HG03060 (cell line): ENCODE data around the gene S100A5.
"Not testable (repeated sequence)": the region's sequence is repeated elsewhere in the genome, so short reads cannot be mapped to it uniquely, and the experiment has no call there.

Experiments
- ATAC-seq: cut with Tn5 transposase; IDR thresholded peaks from one replicate; pipeline ENCODE4 v1.9.1; 2021; ENCODE audit warnings: low read depth, moderate number of reproducible peaks; ENCODE audit not compliant: unreplicated experiment

S100A5 gene, protein sequence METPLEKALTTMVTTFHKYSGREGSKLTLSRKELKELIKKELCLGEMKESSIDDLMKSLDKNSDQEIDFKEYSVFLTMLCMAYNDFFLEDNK

DNA sequence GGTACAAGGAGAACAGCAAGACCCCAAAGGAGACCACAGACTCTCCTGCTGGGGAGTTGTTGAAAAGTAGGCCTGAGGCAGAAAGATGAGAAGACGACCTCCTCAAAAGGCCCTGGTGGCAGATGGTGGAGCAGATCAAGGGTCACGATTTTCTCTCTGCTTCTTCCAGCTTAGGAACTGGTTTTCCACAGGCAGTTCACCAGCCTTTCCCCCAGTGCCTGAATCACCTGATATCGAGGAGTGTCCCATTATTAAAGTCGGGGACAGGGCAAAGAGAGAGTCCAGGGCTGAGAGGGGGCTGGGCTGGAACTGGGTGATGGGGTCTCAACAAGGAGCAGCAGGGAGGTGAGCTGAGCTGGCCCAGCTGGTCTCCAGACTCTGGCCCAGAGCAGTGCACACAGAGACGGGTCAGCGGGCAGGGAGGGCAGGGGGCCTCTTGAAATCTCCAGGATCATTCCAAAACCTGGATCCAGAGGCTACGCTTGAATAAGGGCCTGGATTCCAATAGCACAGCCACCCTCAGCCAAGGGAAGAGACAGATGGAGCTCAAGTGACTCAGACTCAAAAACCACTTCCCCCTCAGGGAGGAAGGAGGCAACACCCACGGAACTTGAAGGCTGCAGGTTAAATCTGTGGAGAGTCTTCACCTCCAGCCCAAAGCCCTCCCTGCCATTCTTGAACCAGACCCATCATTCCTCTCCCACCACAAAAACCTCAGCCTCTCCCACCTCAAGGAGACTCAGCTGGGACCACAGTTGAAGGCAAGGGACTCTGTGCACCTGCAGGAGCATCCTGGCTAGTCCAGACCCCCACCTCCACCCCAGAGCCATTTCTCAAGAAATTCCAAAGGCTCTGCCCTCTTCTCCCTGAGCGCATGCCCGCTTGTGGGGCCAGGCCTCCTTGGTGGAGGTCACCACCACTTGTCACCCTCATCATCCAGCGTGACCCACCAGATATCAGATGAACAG, at the start of gene S100A5:
Gene S100A5 (minus strand): TSS at position 541 of the 968 bp plus-strand sequence. CDS start 743 bp downstream, outside the sequence.
- ATAC-seq = no peak

GRCh38 chr1:153588482-153588881, 47.7 kb upstream of the S100A5 start:
- ATAC-seq = no peak

DNA sequence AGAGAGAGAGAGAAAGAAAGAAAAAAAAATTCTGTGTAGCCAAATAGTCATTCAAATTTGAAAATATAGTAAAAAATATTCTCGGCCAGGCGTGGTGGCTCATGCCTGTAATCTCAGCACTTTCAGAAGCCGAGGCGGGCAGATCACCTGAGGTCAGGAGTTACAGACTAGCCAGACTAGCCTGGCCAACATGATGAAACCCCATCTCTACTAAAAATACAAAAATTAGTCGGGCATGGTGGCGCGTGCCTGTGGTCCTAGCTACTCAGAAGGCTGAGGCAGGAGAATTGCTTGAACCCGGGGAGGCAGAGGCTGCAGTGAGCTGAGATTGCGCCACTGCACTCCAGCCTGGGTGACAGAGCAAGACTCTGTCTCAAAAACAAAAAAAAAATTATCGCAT, 47.3 kb upstream of the S100A5 start:
- ATAC-seq = not testable (repeated sequence)

- no peak for ATAC-seq
Measured at GRCh38 chr1:153587314-153587713, 46.6 kb upstream of the S100A5 start.

GRCh38 chr1:153586347-153586746, 45.6 kb upstream of the S100A5 start:
- ATAC-seq = no peak

DNA sequence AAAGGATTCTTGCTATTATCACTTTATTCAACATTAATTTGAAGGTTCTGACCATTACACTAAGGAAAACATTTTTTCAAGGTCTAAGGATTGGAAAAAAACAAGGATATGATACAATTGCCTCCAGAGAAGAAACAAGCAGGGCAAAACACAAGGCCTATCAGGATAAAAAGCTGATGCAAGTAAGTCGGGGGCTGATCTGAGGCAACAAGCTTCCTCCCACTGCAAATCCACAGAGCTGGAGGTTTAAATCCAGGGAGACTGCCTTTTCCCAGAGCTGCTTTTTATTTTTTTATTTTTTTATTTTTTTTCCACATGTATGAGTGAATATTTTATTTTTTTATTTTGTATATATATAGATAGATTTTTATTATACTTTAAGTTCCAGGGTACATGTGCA, 44.3 kb upstream of the S100A5 start:
- no peak for ATAC-seq

- no peak for ATAC-seq
Measured at GRCh38 chr1:153583976-153584375, 43.2 kb upstream of the S100A5 start.

GRCh38 chr1:153583514-153583913, 42.8 kb upstream of the S100A5 start:
- not testable (repeated sequence) for ATAC-seq

DNA sequence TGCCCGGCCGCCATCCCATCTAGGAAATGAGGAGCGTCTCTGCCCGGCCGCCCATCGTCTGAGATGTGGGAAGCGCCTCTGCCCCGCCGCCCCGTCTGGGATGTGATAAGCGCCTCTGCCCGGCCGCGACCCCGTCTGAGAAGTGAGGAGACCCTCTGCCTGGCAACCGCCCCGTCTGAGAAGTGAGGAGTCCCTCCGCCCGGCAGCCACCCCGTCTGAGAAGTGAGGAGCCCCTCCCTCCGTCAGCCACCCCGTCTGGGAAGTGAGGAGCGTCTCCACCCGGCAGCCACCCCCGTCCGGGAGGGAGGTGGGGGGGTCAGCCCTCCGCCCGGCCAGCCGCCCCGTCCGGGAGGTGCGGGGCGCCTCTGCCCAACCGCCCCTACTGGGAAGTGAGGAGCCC, 42.1 kb upstream of the S100A5 start:
- not testable (repeated sequence) for ATAC-seq

DNA sequence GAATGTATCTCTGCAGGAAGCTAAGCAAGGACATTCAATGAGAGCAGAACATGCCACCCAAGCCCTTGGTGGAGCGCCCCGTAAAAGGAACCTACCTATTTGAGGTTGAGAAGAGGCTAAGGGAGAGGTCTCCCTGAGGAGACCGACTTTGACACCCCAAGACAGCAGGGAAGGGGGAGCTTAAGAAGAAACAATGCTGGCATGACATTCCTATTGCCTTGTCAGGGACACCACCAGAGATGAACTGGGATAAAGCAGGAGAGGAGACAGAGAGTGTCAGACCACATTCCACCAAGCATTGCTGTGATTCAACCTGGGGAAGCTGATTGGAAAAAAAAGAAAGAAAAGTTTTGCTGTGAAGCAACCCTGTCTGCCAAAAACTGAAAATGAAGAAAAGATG, 38.2 kb upstream of the S100A5 start:
- ATAC-seq = no peak

DNA sequence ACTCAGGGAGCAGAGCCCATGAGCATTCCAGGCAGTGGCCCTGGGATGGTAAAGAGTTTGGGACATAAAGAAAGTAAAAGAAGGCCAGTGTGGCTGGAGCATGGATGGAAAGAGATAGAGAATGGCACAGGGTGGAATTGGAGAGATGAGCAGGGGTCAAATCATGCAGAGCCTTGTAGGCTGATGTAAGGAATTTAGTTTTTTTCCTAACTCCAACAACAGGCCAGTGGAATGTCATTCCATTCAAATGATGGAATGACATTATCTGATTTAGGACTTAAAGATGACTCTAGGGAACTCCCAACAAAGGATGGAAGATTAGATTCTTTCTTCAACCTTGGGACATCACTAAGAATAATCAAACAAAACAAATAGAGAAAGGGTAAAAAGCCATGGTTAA, 37.8 kb upstream of the S100A5 start:
- no peak for ATAC-seq

DNA sequence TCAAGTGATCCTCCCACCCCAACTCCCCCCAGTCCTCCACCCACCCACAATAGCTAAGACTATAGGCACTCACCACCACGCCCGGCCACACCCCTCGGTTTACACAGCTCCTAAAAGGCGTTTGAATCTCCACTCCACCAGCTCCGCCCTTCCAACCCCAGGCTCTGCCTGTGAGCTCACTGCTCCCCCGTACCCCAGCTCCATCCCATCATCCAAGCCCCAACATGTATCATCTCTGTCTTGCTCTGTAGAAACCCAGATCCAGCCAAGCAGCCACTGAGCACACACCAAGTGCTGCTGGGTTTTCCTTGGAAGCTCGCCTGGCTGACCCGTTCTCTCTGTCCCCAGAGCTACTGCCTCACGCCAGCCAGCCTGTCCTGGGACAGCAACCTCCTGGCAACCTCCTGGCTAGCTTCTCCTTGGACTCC, 36.9 kb upstream of the S100A5 start:
- ATAC-seq = no peak

- ATAC-seq = no peak
Measured at GRCh38 chr1:153577138-153577537, 36.4 kb upstream of the S100A5 start.

- ATAC-seq = not testable (repeated sequence)
Measured at GRCh38 chr1:153575497-153575896, 34.8 kb upstream of the S100A5 start.

GRCh38 chr1:153575081-153575491, 34.4 kb upstream of the S100A5 start:
- ATAC-seq = not testable (repeated sequence)

GRCh38 chr1:153573351-153573750, 32.6 kb upstream of the S100A5 start:
- no peak for ATAC-seq

DNA sequence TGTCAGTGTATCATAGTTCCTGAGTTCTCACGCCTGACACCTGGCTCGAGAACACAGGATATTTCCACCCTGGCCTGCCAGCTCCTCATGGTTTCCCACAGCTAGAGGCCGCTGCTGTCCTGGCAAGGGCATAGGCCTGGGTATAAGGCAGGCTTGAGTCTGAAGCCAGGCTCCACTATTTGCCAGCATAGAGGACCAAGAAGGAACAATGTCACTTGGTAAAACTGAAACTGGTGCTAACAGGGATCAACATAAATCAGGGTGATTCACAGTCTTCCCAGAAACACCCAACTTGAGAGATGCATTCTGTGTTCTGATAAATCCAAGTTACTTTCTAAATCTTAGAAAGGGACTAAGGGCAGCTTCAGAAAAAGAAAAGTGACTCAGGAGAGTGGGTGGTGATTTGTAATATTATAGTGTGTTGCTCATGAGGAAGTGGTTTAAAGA, 31.9 kb upstream of the S100A5 start:
- ATAC-seq = no peak

DNA sequence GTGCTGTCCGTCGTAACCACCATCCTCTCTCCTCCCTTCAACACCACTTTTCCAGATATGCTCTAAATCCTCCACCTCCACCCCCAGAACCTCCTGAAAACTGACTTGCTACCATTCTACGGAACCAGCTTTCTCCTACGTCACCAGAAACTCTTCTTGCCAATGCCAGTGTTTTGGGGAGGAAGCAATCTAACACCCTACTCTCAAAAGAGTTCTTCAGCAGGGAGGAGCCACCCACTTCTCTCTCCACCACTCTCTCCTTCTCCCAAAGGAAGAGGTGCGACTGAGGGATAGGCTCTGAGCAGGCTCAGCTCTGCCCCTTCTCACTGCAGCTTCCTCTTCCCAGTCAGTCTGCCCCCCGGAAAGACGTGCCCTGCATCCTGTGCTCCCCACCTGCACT, 31.0 kb upstream of the S100A5 start:
- ATAC-seq = no peak

- ATAC-seq = no peak
Measured at GRCh38 chr1:153570874-153571273, 30.1 kb upstream of the S100A5 start.

GRCh38 chr1:153569465-153569864, 28.7 kb upstream of the S100A5 start:
- no peak for ATAC-seq

DNA sequence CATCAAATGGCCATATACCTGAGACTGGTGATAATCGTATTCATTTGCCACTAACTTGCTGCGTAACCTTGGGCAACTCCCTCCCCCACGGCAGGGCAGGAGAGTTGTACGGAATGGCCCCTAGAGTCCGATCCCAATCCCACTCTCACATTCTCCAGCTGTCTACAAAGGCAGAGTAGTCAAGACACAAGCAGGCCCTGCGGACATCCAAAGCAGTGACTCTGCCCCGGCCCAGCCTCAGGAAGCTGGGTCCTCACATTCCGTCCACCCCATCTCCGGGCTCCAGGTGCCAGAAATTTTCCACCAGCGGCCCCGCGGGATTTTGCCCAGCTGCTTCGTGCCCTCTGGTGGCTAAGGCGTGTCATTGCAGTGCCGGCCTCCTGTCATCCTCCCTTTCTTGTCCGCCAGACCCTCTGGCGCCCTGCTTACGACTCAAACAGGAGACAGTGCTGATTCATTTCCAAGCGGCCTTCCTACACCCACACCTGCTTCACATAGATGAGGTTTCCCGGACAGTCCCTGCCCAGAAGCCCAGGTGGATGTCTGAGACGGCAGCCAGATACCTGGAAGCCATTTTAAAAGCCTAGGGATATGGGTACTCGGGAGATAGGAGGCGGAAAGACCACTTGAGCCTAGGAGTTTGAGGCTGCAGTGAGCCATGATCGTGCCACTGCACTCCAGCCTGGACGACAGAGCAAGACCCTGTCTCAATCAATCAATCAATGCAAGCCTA, 27.8 kb upstream of the S100A5 start:
- ATAC-seq = no peak
